Endothelial cell of umbilical vein (primary cell): Measurements from ENCODE around the gene CELF3.

ENCODE experiments used
- CTCF ChIP-seq, 2 donors: IDR thresholded peaks; 1 replicate in 1 of 2; 2 replicates in 1 of 2; pipeline ENCODE4 v1.5.1; 2011; ENCODE audit warnings: low read length in 2 of 2, mild to moderate bottlenecking in 2 of 2, moderate library complexity in 2 of 2, control low read depth in 1 of 2, inconsistent platforms in 1 of 2, low read depth in 1 of 2; ENCODE audit not compliant: insufficient read depth in 1 of 2; ENCODE audit errors: extremely low read depth in 1 of 2
- EZH2 ChIP-seq: IDR thresholded peaks from 2 replicates; pipeline ENCODE4 v1.6.1; 2012; ENCODE audit warnings: borderline replicate concordance, low read depth, mild to moderate bottlenecking, moderate library complexity, low read length, inconsistent platforms; ENCODE audit not compliant: severe bottlenecking
- GATA2 ChIP-seq: IDR thresholded peaks from 2 replicates; pipeline ENCODE4 v1.7.0; 2011; ENCODE audit warnings: low read depth, mild to moderate bottlenecking, moderate library complexity, mixed read lengths, low read length; ENCODE audit not compliant: insufficient read length, insufficient read depth
- JUN ChIP-seq: IDR thresholded peaks from 2 replicates; pipeline ENCODE4 v1.6.1; 2011; ENCODE audit warnings: borderline replicate concordance, low read depth; ENCODE audit not compliant: insufficient read length, insufficient read depth
- MAX ChIP-seq: IDR thresholded peaks from 2 replicates; pipeline ENCODE4 v1.6.1; 2011; ENCODE audit not compliant: insufficient read depth, insufficient read length
- POLR2A ChIP-seq: IDR thresholded peaks from 2 replicates; pipeline ENCODE4 v1.6.1; 2012; ENCODE audit warnings: low read depth, mild to moderate bottlenecking, control low read depth, low read length
- POLR2AphosphoS5 ChIP-seq: IDR thresholded peaks from 2 replicates; pipeline ENCODE4 v1.6.1; 2012; ENCODE audit warnings: low read depth, mild to moderate bottlenecking, control low read depth, low read length, moderate library complexity; ENCODE audit not compliant: insufficient read depth

GRCh38 chr1:151715726-151716404 lies 738 bp downstream of the CELF3 start:
- TF ChIP-seq CTCF (IDR thresholded peaks at IDR 0.05; ENCODE audit: extremely low read depth in 1 of 2, insufficient read depth in 1 of 2, low read depth in 1 of 2, low read length in 2 of 2) (no peak), JUN (no peak), POLR2A (no peak), MAX (no peak), POLR2AphosphoS5 (no peak), EZH2 (no peak), GATA2 (no peak)
